ENCODE data around the gene NFATC2. TPM values are rescaled to one million over a fixed set of nuclear protein-coding genes. Genes with fewer than 3 reads are reported as not detected.

Gene NFATC2
- total RNA-seq, 1 donor from 2014 or later, result 1.9 TPM

GRCh38 chr20:51428401-51429143 lies 113.9 kb downstream of the NFATC2 start:
- DNase-seq (ENCODE audit: low read depth), result no peak
- no peak for TF ChIP-seq CTCF (conservative IDR thresholded peaks at IDR 0.05; ENCODE audit: low read depth, low read length)
- H3K4me3 ChIP-seq (ENCODE audit: low read depth, low read length), result no peak overlapping the region

- no peak overlapping the region for H3K4me3 ChIP-seq (ENCODE audit: low read depth, low read length)
- TF ChIP-seq CTCF (conservative IDR thresholded peaks at IDR 0.05; ENCODE audit: low read depth, low read length), result no peak
- DNase-seq (ENCODE audit: low read depth), result no peak
These were observed 114.7 kb downstream of the NFATC2 start for GRCh38 chr20:51427651-51428291.

GRCh38 chr20:51426718-51427650 lies 115.5 kb downstream of the NFATC2 start:
- H3K4me3 ChIP-seq (ENCODE audit: low read depth, low read length), result no peak overlapping the region
- no peak for DNase-seq (ENCODE audit: low read depth)
- TF ChIP-seq CTCF (conservative IDR thresholded peaks at IDR 0.05; ENCODE audit: low read depth, low read length), result no peak

GRCh38 chr20:51425347-51426106 lies 117.0 kb downstream of the NFATC2 start:
- no peak overlapping the region for H3K4me3 ChIP-seq (ENCODE audit: low read depth, low read length)
- DNase-seq (ENCODE audit: low read depth), result no peak
- no peak for TF ChIP-seq CTCF (conservative IDR thresholded peaks at IDR 0.05; ENCODE audit: low read depth, low read length)

GRCh38 chr20:51424270-51425117 lies 118.0 kb downstream of the NFATC2 start:
- DNase-seq (ENCODE audit: low read depth), result no peak
- no peak overlapping the region for H3K4me3 ChIP-seq (ENCODE audit: low read depth, low read length)
- TF ChIP-seq CTCF (conservative IDR thresholded peaks at IDR 0.05; ENCODE audit: low read depth, low read length), result no peak

Data from epithelial cell of proximal tubule (primary cell).